Loucy (cell line): ENCODE data around the gene MEGF10.
"Not testable (repeated sequence)": the region's sequence is repeated elsewhere in the genome, so short reads cannot be mapped to it uniquely, and the experiment has no call there.

Source experiments
- H2AFZ ChIP-seq: fragments of 200-600 bp; sonication (generic); 2 replicates; pipeline ENCODE4 v1.6.0; 2016; ENCODE audit warnings: antibody characterized with exemption, mild to moderate bottlenecking, low read length, moderate library complexity
- H3F3A ChIP-seq: fragments of 200-600 bp; 2 replicates; pipeline ENCODE4 v1.6.0; 2016; ENCODE audit warnings: antibody characterized with exemption, low read depth, mild to moderate bottlenecking
- H3K27me3 ChIP-seq: fragments of 200-600 bp; sonication (generic); 2 replicates; pipeline ENCODE4 v1.6.1; 2014; ENCODE audit warnings: low read length, mild to moderate bottlenecking; ENCODE audit not compliant: insufficient read depth, poor library complexity, severe bottlenecking
- H3K36me3 ChIP-seq: fragments of 200-600 bp; sonication (generic); 2 replicates; pipeline ENCODE4 v1.6.1; 2016; ENCODE audit warnings: low read length; ENCODE audit not compliant: insufficient read depth
- H3K4me1 ChIP-seq: fragments of 200-600 bp; sonication (generic); 2 replicates; pipeline ENCODE4 v1.5.1; 2014; ENCODE audit warnings: low read length, mild to moderate bottlenecking; ENCODE audit not compliant: insufficient read depth, poor library complexity, severe bottlenecking
- H3K4me2 ChIP-seq: fragments of 200-600 bp; sonication (generic); 2 replicates; pipeline ENCODE4 v1.6.0; 2014; ENCODE audit warnings: antibody characterized with exemption, low read length, low read depth, mild to moderate bottlenecking; ENCODE audit not compliant: poor library complexity, severe bottlenecking
- H3K4me3 ChIP-seq: fragments of 200-600 bp; sonication (generic); 2 replicates; pipeline ENCODE4 v1.5.1; 2014; ENCODE audit warnings: low read length, mild to moderate bottlenecking, mixed read lengths; ENCODE audit not compliant: poor library complexity, severe bottlenecking
- H3K79me2 ChIP-seq: fragments of 200-600 bp; sonication (generic); 2 replicates; pipeline ENCODE4 v1.6.1; 2014; ENCODE audit warnings: low read length; ENCODE audit not compliant: insufficient read depth
- H3K9ac ChIP-seq: fragments of 200-600 bp; sonication (generic); 2 replicates; pipeline ENCODE4 v1.6.0; 2014; ENCODE audit warnings: mild to moderate bottlenecking, low read depth, low read length, moderate library complexity; ENCODE audit not compliant: poor library complexity, severe bottlenecking
- H3K9me2 ChIP-seq: fragments of 200-600 bp; sonication (generic); replicated peaks from 2 replicates; pipeline ENCODE4 v1.6.1; 2016; ENCODE audit warnings: low read depth, low read length, mixed read lengths
- H3K9me3 ChIP-seq: fragments of 200-600 bp; sonication (generic); 2 replicates; pipeline ENCODE4 v1.6.1; 2014; ENCODE audit warnings: mild to moderate bottlenecking, antibody characterized with exemption, low read length, low read depth; ENCODE audit not compliant: insufficient read depth
- H4K20me1 ChIP-seq: fragments of 200-600 bp; sonication (generic); 2 replicates; pipeline ENCODE4 v1.6.0; 2014; ENCODE audit warnings: antibody characterized with exemption, low read length, mild to moderate bottlenecking; ENCODE audit not compliant: insufficient read depth, poor library complexity, severe bottlenecking
- EZH2phosphoT487 ChIP-seq: fragments of 200-600 bp; IDR thresholded peaks from 2 replicates; pipeline ENCODE4 v1.6.1; 2018; ENCODE audit warnings: antibody characterized with exemption, mild to moderate bottlenecking, moderate library complexity, borderline replicate concordance
- TF ChIP-seq, protein P1 (sequence below): fragments of 200-600 bp; sonication (generic); conservative IDR thresholded peaks from 2 replicates; pipeline ENCODE4 v1.5.1; 2014; ENCODE audit warnings: mild to moderate bottlenecking, antibody characterized with exemption, low read length

MEGF10 gene

DNA sequence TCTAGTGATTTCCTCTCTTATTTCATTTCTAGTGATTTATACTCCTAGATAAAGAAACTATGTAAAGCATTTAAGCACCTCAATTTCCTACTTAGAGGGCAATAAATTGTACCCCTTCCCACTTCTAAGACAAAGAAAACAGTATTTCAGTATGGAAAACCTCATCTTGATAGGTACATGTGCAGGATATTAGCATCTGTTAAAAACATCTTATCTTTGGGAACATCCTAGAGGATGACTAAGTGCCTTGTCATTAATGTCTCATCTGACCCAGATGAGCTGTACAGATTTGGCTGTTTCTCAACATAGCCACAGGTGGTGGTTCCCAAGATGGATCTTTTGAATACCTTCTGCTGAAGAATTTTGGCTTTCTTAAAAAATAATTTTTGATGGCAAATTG lies 5.7 kb downstream of the MEGF10 start:
- Histone ChIP-seq H3K4me3 (no peak overlapping the region), H3K9me2 (no peaks in the 10 kb centered on the region), H3K36me3 (no peaks in the 10 kb centered on the region), H3K9me3 (no peaks in the 10 kb centered on the region), H3K9ac (no peak overlapping the region), H4K20me1 (no peaks in the 10 kb centered on the region), H2AFZ (no peak overlapping the region), H3F3A (no peaks in the 10 kb centered on the region), H3K27me3 (no peaks in the 10 kb centered on the region), H3K4me2 (no peak overlapping the region), H3K4me1 (no peaks in the 10 kb centered on the region), H3K79me2 (no peaks in the 10 kb centered on the region)
- TF ChIP-seq, protein P1, sequence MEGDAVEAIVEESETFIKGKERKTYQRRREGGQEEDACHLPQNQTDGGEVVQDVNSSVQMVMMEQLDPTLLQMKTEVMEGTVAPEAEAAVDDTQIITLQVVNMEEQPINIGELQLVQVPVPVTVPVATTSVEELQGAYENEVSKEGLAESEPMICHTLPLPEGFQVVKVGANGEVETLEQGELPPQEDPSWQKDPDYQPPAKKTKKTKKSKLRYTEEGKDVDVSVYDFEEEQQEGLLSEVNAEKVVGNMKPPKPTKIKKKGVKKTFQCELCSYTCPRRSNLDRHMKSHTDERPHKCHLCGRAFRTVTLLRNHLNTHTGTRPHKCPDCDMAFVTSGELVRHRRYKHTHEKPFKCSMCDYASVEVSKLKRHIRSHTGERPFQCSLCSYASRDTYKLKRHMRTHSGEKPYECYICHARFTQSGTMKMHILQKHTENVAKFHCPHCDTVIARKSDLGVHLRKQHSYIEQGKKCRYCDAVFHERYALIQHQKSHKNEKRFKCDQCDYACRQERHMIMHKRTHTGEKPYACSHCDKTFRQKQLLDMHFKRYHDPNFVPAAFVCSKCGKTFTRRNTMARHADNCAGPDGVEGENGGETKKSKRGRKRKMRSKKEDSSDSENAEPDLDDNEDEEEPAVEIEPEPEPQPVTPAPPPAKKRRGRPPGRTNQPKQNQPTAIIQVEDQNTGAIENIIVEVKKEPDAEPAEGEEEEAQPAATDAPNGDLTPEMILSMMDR, result no peak
- no peak for TF ChIP-seq EZH2phosphoT487

DNA sequence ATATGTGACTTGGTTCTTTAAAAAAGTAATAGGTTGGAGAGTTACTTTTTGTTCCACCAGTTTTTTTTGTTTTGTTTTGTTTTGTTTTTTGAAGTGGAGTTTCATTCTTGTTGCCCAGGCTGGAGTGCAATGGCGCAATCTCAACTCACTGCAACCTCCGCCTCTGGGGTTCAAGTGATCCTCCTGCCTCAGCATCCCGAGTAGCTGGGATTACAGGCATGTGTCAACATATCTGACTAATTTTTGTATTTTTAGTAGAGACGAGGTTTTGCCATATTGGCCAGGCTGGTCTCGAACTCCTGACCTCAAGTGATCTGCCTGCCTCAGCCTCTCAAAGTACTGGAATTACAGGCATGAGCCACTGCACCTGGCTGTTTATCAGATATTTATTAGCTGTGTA lies 6.3 kb downstream of the MEGF10 start:
- H4K20me1 ChIP-seq, H3K36me3 ChIP-seq, H3K4me2 ChIP-seq, H3K4me3 ChIP-seq, H2AFZ ChIP-seq, H3K9me2 ChIP-seq, H3K79me2 ChIP-seq, H3K27me3 ChIP-seq, H3K9me3 ChIP-seq, H3K4me1 ChIP-seq, H3K9ac ChIP-seq, H3F3A ChIP-seq: not testable (repeated sequence)

DNA sequence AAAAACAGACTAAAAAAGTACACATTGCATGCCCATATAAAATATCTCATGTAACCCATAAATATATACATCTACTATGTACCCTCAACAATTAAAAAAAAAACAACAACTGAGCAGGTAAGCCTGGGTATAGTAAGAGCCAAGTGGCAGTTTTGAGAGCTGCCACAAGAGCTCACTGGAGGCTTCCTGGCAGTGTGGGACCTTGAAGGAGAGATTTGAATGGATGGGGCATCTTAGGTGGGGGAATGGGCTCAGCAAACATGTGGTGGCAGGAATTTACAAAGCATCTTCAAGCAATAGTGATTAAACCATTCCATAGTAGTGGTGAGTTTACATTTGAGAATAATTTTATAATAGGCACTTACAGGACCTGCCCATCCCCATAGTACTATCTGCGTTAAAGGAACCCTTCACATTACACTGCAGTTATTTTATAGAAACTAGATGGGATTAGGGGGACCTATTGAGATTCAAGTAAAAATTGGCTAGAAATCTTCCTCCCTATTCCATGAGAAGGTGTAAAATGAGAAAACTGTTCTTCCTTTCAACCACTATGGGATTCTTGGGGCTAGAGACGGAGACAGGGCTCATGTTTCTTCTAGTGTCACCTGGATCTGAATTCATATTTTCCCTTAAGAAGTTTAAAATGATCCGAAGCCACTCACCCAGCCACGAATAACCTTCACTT lies 6.9 kb downstream of the MEGF10 start:
- Histone ChIP-seq H3F3A (no peaks in the 10 kb centered on the region), H4K20me1 (no peaks in the 10 kb centered on the region), H3K9me2 (no peaks in the 10 kb centered on the region), H3K9ac (no peak overlapping the region), H3K4me2 (no peak overlapping the region), H3K79me2 (no peaks in the 10 kb centered on the region), H3K9me3 (no peaks in the 10 kb centered on the region), H3K4me3 (no peak overlapping the region), H3K4me1 (no peaks in the 10 kb centered on the region), H3K36me3 (no peaks in the 10 kb centered on the region), H3K27me3 (no peaks in the 10 kb centered on the region), H2AFZ (no peak overlapping the region)
- TF ChIP-seq, protein P1, result no peak
- no peak for TF ChIP-seq EZH2phosphoT487

DNA sequence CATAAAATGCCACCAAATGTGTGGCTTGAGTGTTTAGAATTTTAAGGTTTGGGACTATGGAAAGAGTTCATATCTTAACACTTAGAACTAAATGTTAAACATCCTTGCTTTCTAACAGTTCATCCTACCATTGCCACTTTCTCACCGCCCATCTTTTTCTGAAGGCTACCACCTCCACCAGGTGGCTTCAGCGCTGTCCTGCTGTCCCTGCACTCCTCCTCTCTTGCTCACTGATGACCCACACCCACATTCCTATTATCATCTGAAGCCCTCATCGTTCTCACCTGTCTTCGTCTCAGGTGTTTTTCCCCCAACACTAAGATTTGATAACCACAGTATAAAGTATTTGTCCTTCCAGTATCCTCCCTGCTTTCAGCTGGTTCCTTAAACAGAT lies 7.4 kb downstream of the MEGF10 start:
- Histone ChIP-seq H3K9ac (no peak overlapping the region), H3K4me3 (no peak overlapping the region), H3K36me3 (no peaks in the 10 kb centered on the region), H4K20me1 (no peaks in the 10 kb centered on the region), H2AFZ (no peak overlapping the region), H3K9me3 (no peaks in the 10 kb centered on the region), H3K4me1 (no peaks in the 10 kb centered on the region), H3K9me2 (no peaks in the 10 kb centered on the region), H3F3A (no peaks in the 10 kb centered on the region), H3K4me2 (no peak overlapping the region), H3K79me2 (no peaks in the 10 kb centered on the region), H3K27me3 (no peaks in the 10 kb centered on the region)
- TF ChIP-seq EZH2phosphoT487, result no peak
- TF ChIP-seq, protein P1, result no peak
